Prostate gland (tissue), 2 donors: ENCODE results near the gene VPS8. TPM values are rescaled to one million over a fixed set of nuclear protein-coding genes. Genes with fewer than 3 reads are reported as not detected.
"Not testable (repeated sequence)": the region's sequence is repeated elsewhere in the genome, so short reads cannot be mapped to it uniquely, and the experiment has no call there.

Experiments
- DNase-seq: peaks from one replicate; pipeline ENCODE4 v3.0.0-alpha.2; 2019; ENCODE audit warnings: low spot score
- H3K27ac ChIP-seq, 2 donors: fragments of 200-600 bp; sonication (generic); 2 replicates each; pipeline ENCODE4 v1.5.1; 2017 to 2019
- H3K27me3 ChIP-seq: fragments of 200-600 bp; sonication (generic); replicated peaks from 2 replicates; pipeline ENCODE4 v1.5.1; 2019; ENCODE audit not compliant: insufficient read depth
- H3K36me3 ChIP-seq, 2 donors: fragments of 200-600 bp; sonication (generic); 1 replicate in 1 of 2; 2 replicates in 1 of 2; pipeline versions ENCODE4 v1.5.1 to v1.8.1; 2017 to 2019
- H3K4me1 ChIP-seq: fragments of 200-600 bp; sonication (generic); replicated peaks from 2 replicates; pipeline ENCODE4 v1.5.1; 2019
- H3K4me3 ChIP-seq, 2 donors: fragments of 200-600 bp; sonication (generic); 2 replicates each; pipeline ENCODE4 v1.5.1; 2017 to 2019
- H3K9me3 ChIP-seq: fragments of 200-600 bp; sonication (generic); 2 replicates; pipeline ENCODE4 v1.5.1; 2017
- CTCF ChIP-seq, 4 experiments: fragments of 200-600 bp in 2 of 4; fragments of 450-650 bp in 2 of 4; sonication (generic) in 2 of 4; IDR thresholded peaks; 1 replicate in 3 of 4; 2 replicates in 1 of 4; pipeline ENCODE4 v1.5.1; 2016 to 2019; ENCODE audit warnings: antibody characterized with exemption in 4 of 4, mild to moderate bottlenecking in 2 of 4, moderate library complexity in 2 of 4
- POLR2A ChIP-seq: fragments of 450-650 bp; IDR thresholded peaks from one replicate; pipeline ENCODE4 v1.6.1; 2016; ENCODE audit warnings: antibody characterized with exemption, mild to moderate bottlenecking
- POLR2AphosphoS5 ChIP-seq: sonication (generic); formaldehyde crosslinking; IDR thresholded peaks from one replicate; pipeline ENCODE4 v1.6.1; 2017; ENCODE audit warnings: antibody characterized with exemption
- WGBS: methylation state at CpG from one replicate; pipeline ENCODE4 v1.1.5; 2018; 5-methylcytosine and 5-hydroxymethylcytosine counted together
- intact Hi-C: fragments of 100-400 bp; cut with DNase I; formaldehyde crosslinking; loops from one replicate; pipeline ENCODE4 v1.14.2; 2022
- total RNA-seq, 2 donors: library from RNA; depleted of rRNA; stranded (reverse); fragments of >200 nt; gene quantifications; one replicate each; pipeline ENCODE4 v1.1.0, GENCODE V29; 2016

Gene VPS8
- total RNA-seq, 2 donors from 2014 or later: 36.7 to 70.6 TPM

GRCh38 chr3:184946917-184947316 is 135.0 kb downstream of the VPS8 start:
- intact Hi-C loops: no loop called here
- H3K27ac ChIP-seq: no peak overlapping the region
- H3K36me3 ChIP-seq: no peaks in the 10 kb centered on the region
- DNase-seq: no peak
- no peaks in the 10 kb centered on the region for H3K9me3 ChIP-seq
- WGBS: 48% methylated on average over 3 of the region's 3 CpGs
- no peaks in the 10 kb centered on the region for H3K4me1 ChIP-seq
- no peak for TF ChIP-seq POLR2A
- no peak for TF ChIP-seq CTCF (IDR thresholded peaks at IDR 0.05)
- TF ChIP-seq POLR2AphosphoS5: no peak
- no peak overlapping the region for H3K4me3 ChIP-seq
- no peaks in the 10 kb centered on the region for H3K27me3 ChIP-seq

GRCh38 chr3:184949251-184949965 is 137.4 kb downstream of the VPS8 start:
- no peaks in the 10 kb centered on the region for H3K4me1 ChIP-seq
- 34% methylated on average over 4 of the region's 4 CpGs for WGBS
- intact Hi-C loops: no loop called here
- no peak overlapping the region for H3K4me3 ChIP-seq
- H3K36me3 ChIP-seq: no peaks in the 10 kb centered on the region
- no peaks in the 10 kb centered on the region for H3K9me3 ChIP-seq
- H3K27me3 ChIP-seq: no peaks in the 10 kb centered on the region
- H3K27ac ChIP-seq: no peak overlapping the region
- no peak for DNase-seq
- TF ChIP-seq POLR2AphosphoS5 (no peak), CTCF (IDR thresholded peaks at IDR 0.05) (no peak), POLR2A (no peak)

GRCh38 chr3:184950816-184951215 is 138.8 kb downstream of the VPS8 start:
- WGBS: 61% methylated on average over 1 of the region's 1 CpG
- H3K4me1 ChIP-seq, H3K36me3 ChIP-seq, H3K27me3 ChIP-seq, H3K4me3 ChIP-seq, DNase-seq, H3K9me3 ChIP-seq, H3K27ac ChIP-seq, intact Hi-C loops: not testable (repeated sequence)

- no peaks in the 10 kb centered on the region for H3K36me3 ChIP-seq
- intact Hi-C loops: no loop called here
- H3K4me3 ChIP-seq: no peak overlapping the region
- 93% methylated on average over 3 of the region's 3 CpGs for WGBS
- no peaks in the 10 kb centered on the region for H3K27me3 ChIP-seq
- no peak for TF ChIP-seq CTCF (IDR thresholded peaks at IDR 0.05)
- no peak for TF ChIP-seq POLR2AphosphoS5
- no peak for TF ChIP-seq POLR2A
- H3K27ac ChIP-seq: no peak overlapping the region
- no peaks in the 10 kb centered on the region for H3K4me1 ChIP-seq
- no peak for DNase-seq
- no peaks in the 10 kb centered on the region for H3K9me3 ChIP-seq
Observed at GRCh38 chr3:184952671-184953070, 140.7 kb downstream of the VPS8 start.

GRCh38 chr3:184953401-184953800 is 141.4 kb downstream of the VPS8 start:
- 56% methylated on average over 2 of the region's 2 CpGs for WGBS
- intact Hi-C loops: no loop called here

More at GRCh38 chr3:184953401-184953800, 141.4 kb downstream of the VPS8 start:
- no peak overlapping the region for H3K4me3 ChIP-seq
- H3K9me3 ChIP-seq: no peaks in the 10 kb centered on the region
- H3K27ac ChIP-seq: no peak overlapping the region
- H3K27me3 ChIP-seq: no peaks in the 10 kb centered on the region
- no peak for TF ChIP-seq CTCF (IDR thresholded peaks at IDR 0.05)
- TF ChIP-seq POLR2AphosphoS5: no peak
- TF ChIP-seq POLR2A: no peak
- H3K36me3 ChIP-seq: no peaks in the 10 kb centered on the region
- no peaks in the 10 kb centered on the region for H3K4me1 ChIP-seq
- no peak for DNase-seq
